ENCODE data around the gene NUTM1. TPM values are rescaled to one million over a fixed set of nuclear protein-coding genes. Genes with fewer than 3 reads are reported as not detected.

The NUTM1 gene
- total and polyA plus RNA-seq, 2 donors (not counting 1 experiment from before 2014, with no cell fraction given): not detected

DNA sequence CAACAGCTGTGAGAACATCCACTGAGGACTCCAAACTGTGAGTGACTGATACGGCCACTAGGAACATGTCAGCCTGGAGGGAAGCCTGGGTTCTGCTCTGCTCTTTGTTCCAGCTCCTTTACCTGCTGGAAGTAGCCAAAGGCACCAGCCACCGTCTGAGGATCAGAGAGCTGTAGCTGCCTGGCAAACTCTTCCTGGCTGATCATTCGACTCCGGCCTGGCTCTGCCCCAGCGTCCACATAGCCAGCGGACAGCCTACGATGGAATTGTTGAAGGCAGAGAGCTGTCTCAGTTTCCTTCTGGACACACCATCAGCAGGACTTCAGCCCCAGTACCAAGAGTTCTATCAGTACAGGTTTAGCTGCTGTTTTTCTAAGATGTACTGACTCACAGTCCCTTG lies 18.2 kb downstream of the NUTM1 start:
- DNase-seq: no peak
- Histone ChIP-seq H4K20me1 (ENCODE audit: control insufficient read depth, insufficient read depth, low read length, poor library complexity, severe bottlenecking) (peaks cover 15% of the 10 kb centered on the region), H3K4me2 (replicated peaks; ENCODE audit: low read depth, low read length, poor library complexity, severe bottlenecking) (no peak overlapping the region), H3K27ac (ENCODE audit: low read length in 2 of 2) (no peak overlapping the region), H3K9me3 (ENCODE audit: control extremely low read depth in 1 of 3, control insufficient read depth in 2 of 3, insufficient read depth in 1 of 3, low read length in 2 of 3) (no peaks in the 10 kb centered on the region), H3K79me2 (ENCODE audit: control insufficient read depth, insufficient read depth, low read length) (peaks cover 17% of the 10 kb centered on the region), H3K36me3 (replicated peaks in 1 of 2; ENCODE audit: control extremely low read depth in 1 of 2, control insufficient read depth in 1 of 2, extremely low read depth in 1 of 2, insufficient read depth in 2 of 2, low read length in 1 of 2) (peaks cover 0 to 22% of the 10 kb centered on the region in 2 experiments), H3K4me3 (ENCODE audit: control extremely low read depth in 1 of 5, extremely low read depth in 1 of 5, insufficient read depth in 1 of 5, low read depth in 2 of 5, low read length in 4 of 5) (no peak overlapping the region), H3K9ac (ENCODE audit: low read length) (no peak overlapping the region), H3K27me3 (replicated peaks in 1 of 4; ENCODE audit: control extremely low read depth in 1 of 4, control insufficient read depth in 3 of 4, insufficient read depth in 4 of 4, low read length in 3 of 4) (no peaks in the 10 kb centered on the region), H2AFZ (ENCODE audit: insufficient read depth, low read depth, low read length, poor library complexity, severe bottlenecking) (no peak overlapping the region), H3K4me1 (ENCODE audit: control insufficient read depth in 2 of 2, insufficient read depth in 2 of 2, low read length in 2 of 2) (peaks cover 9 to 12% of the 10 kb centered on the region in 2 donors)
- ChIA-PET CTCF (interaction anchor here (1.6 kb wide), 1 partner anchor 119 kb away, joined by 3 read pairs; no protein-coding TSS in a partner anchor), POLR2A (interaction anchor here (0.6 kb wide), 1 partner anchor 28 kb away, joined by 9 read pairs; no protein-coding TSS in a partner anchor)
- peaks cover 14% of the 10 kb centered on the region for H3K4me1 Mint-ChIP-seq
- H3K27me3 Mint-ChIP-seq: no peaks in the 10 kb centered on the region
- no peak overlapping the region for H3K4me3 Mint-ChIP-seq
- WGBS (ENCODE audit: insufficient coverage): 93% methylated on average over 7 of the region's 7 CpGs
- TF ChIP-seq, protein P1, sequence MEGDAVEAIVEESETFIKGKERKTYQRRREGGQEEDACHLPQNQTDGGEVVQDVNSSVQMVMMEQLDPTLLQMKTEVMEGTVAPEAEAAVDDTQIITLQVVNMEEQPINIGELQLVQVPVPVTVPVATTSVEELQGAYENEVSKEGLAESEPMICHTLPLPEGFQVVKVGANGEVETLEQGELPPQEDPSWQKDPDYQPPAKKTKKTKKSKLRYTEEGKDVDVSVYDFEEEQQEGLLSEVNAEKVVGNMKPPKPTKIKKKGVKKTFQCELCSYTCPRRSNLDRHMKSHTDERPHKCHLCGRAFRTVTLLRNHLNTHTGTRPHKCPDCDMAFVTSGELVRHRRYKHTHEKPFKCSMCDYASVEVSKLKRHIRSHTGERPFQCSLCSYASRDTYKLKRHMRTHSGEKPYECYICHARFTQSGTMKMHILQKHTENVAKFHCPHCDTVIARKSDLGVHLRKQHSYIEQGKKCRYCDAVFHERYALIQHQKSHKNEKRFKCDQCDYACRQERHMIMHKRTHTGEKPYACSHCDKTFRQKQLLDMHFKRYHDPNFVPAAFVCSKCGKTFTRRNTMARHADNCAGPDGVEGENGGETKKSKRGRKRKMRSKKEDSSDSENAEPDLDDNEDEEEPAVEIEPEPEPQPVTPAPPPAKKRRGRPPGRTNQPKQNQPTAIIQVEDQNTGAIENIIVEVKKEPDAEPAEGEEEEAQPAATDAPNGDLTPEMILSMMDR (IDR thresholded peaks at IDR 0.05): no peak
- no peak for ATAC-seq (ENCODE audit: low read depth)
- intact Hi-C loops (cut with micrococcal nuclease): no loop called here
- no peak overlapping the region for H3K27ac Mint-ChIP-seq
- H3K9me3 Mint-ChIP-seq (ENCODE audit: insufficient read depth): no peaks in the 10 kb centered on the region

DNA sequence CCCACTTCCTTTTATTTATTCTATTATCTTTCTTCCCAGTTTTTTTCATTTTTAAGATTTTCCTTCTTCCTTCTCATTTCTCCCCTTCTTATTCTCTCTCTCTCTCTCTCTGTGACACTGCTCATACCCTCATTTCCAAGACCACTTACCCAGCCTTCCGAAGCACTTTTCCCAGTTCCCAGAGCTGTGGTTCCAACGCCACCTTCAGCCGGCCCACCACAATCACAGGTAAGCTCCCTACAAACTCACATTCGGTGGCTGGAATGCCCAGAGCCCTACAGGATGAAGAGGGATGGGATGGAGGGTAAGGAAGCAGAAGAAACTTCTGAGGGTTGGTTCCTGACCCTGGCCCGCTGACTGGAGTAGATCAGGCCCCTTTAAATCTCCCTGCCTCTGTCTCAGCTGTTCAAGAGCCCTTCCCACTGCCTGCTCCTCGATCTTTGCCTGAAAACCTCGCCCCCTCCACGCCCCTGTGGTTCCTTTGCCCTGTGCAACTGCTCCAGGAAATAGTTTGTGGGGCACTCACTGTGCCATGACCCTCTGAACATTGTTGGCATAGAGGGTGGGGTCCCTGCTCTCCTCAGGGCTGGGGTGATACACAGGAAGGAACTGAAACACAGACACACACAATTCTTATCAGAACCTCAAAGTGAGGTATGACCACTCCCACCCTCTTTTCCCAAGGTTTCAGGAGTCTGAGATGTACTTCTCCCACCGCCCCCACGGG lies 19.1 kb downstream of the NUTM1 start:
- Mint-ChIP-seq H3K4me3 (no peak overlapping the region), H3K9me3 (ENCODE audit: insufficient read depth) (no peaks in the 10 kb centered on the region), H3K4me1 (peaks cover 18% of the 10 kb centered on the region), H3K27me3 (no peaks in the 10 kb centered on the region), H3K27ac (no peak overlapping the region)
- peaks cover 9 to 12% of the 10 kb centered on the region in 2 donors for H3K4me1 ChIP-seq (ENCODE audit: control insufficient read depth in 2 of 2, insufficient read depth in 2 of 2, low read length in 2 of 2)
- no peak overlapping the region for H3K4me2 ChIP-seq (replicated peaks; ENCODE audit: low read depth, low read length, poor library complexity, severe bottlenecking)
- H3K9me3 ChIP-seq (ENCODE audit: control extremely low read depth in 1 of 3, control insufficient read depth in 2 of 3, insufficient read depth in 1 of 3, low read length in 2 of 3): no peaks in the 10 kb centered on the region
- TF ChIP-seq EZH2 (IDR thresholded peaks at IDR 0.05; ENCODE audit: borderline replicate concordance, insufficient read depth, low read depth, low read length, poor library complexity, severe bottlenecking): no peak
- TF ChIP-seq, protein P1 (IDR thresholded peaks at IDR 0.05): no peak
- no peak overlapping the region for H3K9ac ChIP-seq (ENCODE audit: low read length)
- WGBS (ENCODE audit: insufficient coverage): 88% methylated on average over 4 of the region's 10 CpGs
- no peaks in the 10 kb centered on the region for H3K27me3 ChIP-seq (replicated peaks in 1 of 4; ENCODE audit: control extremely low read depth in 1 of 4, control insufficient read depth in 3 of 4, insufficient read depth in 4 of 4, low read length in 3 of 4)
- no peak overlapping the region for H3K4me3 ChIP-seq (ENCODE audit: control extremely low read depth in 1 of 5, extremely low read depth in 1 of 5, insufficient read depth in 1 of 5, low read depth in 2 of 5, low read length in 4 of 5)
- no peak for ATAC-seq (ENCODE audit: low read depth)
- ChIA-PET POLR2A (no interaction called here), CTCF (interaction anchor here (1.6 kb wide), 1 partner anchor 120 kb away, joined by 3 read pairs; no protein-coding TSS in a partner anchor)
- no peak overlapping the region for H3K27ac ChIP-seq (ENCODE audit: low read length in 2 of 2)
- H2AFZ ChIP-seq (ENCODE audit: insufficient read depth, low read depth, low read length, poor library complexity, severe bottlenecking): no peak overlapping the region
- peaks cover 15% of the 10 kb centered on the region for H4K20me1 ChIP-seq (ENCODE audit: control insufficient read depth, insufficient read depth, low read length, poor library complexity, severe bottlenecking)
- H3K36me3 ChIP-seq (replicated peaks in 1 of 2; ENCODE audit: control extremely low read depth in 1 of 2, control insufficient read depth in 1 of 2, extremely low read depth in 1 of 2, insufficient read depth in 2 of 2, low read length in 1 of 2): peaks cover 0 to 22% of the 10 kb centered on the region in 2 experiments
- DNase-seq: no peak
- H3K79me2 ChIP-seq (ENCODE audit: control insufficient read depth, insufficient read depth, low read length): peaks cover 18% of the 10 kb centered on the region
- intact Hi-C loops (cut with micrococcal nuclease): no loop called here

Measured in B cell (primary cell).